HCT116 (cell line): ENCODE results near the gene OGG1.

ENCODE experiments used
- EZH2phosphoT487 ChIP-seq: fragments of 200-600 bp; IDR thresholded peaks from 2 replicates; pipeline ENCODE4 v1.6.1; 2018; ENCODE audit warnings: antibody characterized with exemption, borderline replicate concordance
- JUND ChIP-seq: IDR thresholded peaks from 2 replicates; pipeline ENCODE4 v1.6.1; 2012
- POLR2A ChIP-seq: IDR thresholded peaks from 2 replicates; pipeline ENCODE4 v1.7.0; 2011; ENCODE audit warnings: borderline replicate concordance; ENCODE audit not compliant: insufficient read depth, insufficient read length; ENCODE audit errors: extremely low read depth
- TF ChIP-seq, protein P1 (sequence below), 3 experiments: fragments of 200-600 bp in 1 of 3; sonication (generic) in 1 of 3; IDR thresholded peaks in 2 of 3; conservative IDR thresholded peaks in 1 of 3; 2 replicates each; pipeline ENCODE4 v1.5.1; 2012 to 2017; ENCODE audit warnings: low read depth in 2 of 3, low read length in 2 of 3, antibody characterized with exemption in 1 of 3, borderline replicate concordance in 1 of 3, control low read depth in 1 of 3, mild to moderate bottlenecking in 1 of 3, mixed read lengths in 1 of 3, mixed run types in 1 of 3, moderate library complexity in 1 of 3; ENCODE audit not compliant: insufficient read depth in 1 of 3

DNA sequence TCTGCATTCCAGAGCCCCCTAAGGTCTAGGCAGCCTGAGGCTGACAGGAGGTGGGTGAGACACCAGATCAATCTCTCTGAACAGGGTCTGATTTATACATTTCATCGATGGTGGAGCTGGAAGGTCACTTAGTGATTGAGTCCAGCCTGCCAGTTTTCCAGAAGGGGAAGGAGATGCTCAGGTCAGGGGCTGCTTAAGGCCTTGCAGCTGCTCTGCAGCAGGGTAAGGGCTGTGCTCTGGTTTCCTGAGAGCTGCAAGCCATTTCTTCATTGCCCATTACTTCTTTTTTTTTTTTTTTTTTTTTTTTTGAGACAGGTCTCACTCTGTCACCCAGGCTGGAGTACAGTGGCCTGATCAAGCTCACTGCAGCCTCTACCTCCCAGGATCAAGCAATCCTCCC, 31.8 kb downstream of the OGG1 start:
- TF ChIP-seq POLR2A (no peak), EZH2phosphoT487 (no peak), JUND (no peak)
- TF ChIP-seq, protein P1, sequence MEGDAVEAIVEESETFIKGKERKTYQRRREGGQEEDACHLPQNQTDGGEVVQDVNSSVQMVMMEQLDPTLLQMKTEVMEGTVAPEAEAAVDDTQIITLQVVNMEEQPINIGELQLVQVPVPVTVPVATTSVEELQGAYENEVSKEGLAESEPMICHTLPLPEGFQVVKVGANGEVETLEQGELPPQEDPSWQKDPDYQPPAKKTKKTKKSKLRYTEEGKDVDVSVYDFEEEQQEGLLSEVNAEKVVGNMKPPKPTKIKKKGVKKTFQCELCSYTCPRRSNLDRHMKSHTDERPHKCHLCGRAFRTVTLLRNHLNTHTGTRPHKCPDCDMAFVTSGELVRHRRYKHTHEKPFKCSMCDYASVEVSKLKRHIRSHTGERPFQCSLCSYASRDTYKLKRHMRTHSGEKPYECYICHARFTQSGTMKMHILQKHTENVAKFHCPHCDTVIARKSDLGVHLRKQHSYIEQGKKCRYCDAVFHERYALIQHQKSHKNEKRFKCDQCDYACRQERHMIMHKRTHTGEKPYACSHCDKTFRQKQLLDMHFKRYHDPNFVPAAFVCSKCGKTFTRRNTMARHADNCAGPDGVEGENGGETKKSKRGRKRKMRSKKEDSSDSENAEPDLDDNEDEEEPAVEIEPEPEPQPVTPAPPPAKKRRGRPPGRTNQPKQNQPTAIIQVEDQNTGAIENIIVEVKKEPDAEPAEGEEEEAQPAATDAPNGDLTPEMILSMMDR (IDR thresholded peaks at IDR 0.05 in 2 of 3, conservative IDR thresholded peaks at IDR 0.05 in 1 of 3; ENCODE audit: borderline replicate concordance in 1 of 3, insufficient read depth in 1 of 3, low read depth in 2 of 3, low read length in 2 of 3): no peak
